ENCODE results near the gene RFTN1.
A peak's percentile ranks its signal among the peaks of the same experiment; 100 is the strongest.

The RFTN1 gene

GRCh38 chr3:16350597-16351318, 162.7 kb downstream of the RFTN1 start:
- DNase-seq (ENCODE audit: low spot score in 2 of 2): no peak
- Mint-ChIP-seq H3K27ac (ENCODE audit: low read depth) (no peak overlapping the region), H3K4me1 (peaks cover 36% of the 10 kb centered on the region), H3K9me3 (no peaks in the 10 kb centered on the region), H3K27me3 (no peaks in the 10 kb centered on the region), H3K4me3 (no peak overlapping the region), H3K36me3 (ENCODE audit: insufficient read depth) (peaks cover 29% of the 10 kb centered on the region)
- no peak for ATAC-seq (replicated peaks; ENCODE audit: extremely low read depth, poor library complexity, severe bottlenecking)

DNA sequence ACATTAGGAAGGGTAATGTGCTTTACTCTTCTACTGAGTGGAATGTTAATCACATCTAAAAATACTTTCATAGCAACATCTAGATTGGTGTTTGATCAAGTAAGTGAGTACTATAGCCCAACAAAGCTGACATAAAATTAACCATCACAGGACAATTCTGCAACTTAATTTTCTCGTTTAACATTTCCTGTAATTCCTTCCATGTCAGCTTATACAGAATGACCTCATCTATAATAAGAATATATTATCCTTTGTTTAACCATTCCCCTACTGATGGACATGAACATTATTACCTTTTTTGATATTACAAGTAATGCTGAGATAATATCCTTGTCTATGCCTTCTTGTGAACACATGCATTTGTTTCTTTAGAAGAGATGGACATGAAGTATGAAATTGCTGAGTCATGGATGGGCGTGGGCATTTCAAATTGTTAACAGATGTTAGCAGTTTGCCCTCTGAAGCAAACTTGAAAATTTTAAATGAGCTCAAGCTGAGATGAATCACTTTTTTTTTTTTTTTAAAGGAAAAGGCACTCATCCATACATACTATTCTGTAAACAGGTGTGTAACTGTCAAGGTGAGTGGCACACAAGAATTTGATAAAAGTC, 163.4 kb downstream of the RFTN1 start:
- Mint-ChIP-seq H3K4me3 (no peak overlapping the region), H3K27ac (ENCODE audit: low read depth) (no peak overlapping the region)

GRCh38 chr3:16347548-16347947, 166.0 kb downstream of the RFTN1 start:
- no peaks in the 10 kb centered on the region for H3K27me3 Mint-ChIP-seq
- DNase-seq (ENCODE audit: low spot score in 2 of 2): no peak
- peak overlapping the region; percentile 29 for H3K27ac Mint-ChIP-seq (ENCODE audit: low read depth)
- no peak for ATAC-seq (replicated peaks; ENCODE audit: extremely low read depth, poor library complexity, severe bottlenecking)
- peaks cover 39% of the 10 kb centered on the region for H3K4me1 Mint-ChIP-seq
- H3K36me3 Mint-ChIP-seq (ENCODE audit: insufficient read depth): peaks cover 26% of the 10 kb centered on the region
- no peaks in the 10 kb centered on the region for H3K9me3 Mint-ChIP-seq
- no peak overlapping the region for H3K4me3 Mint-ChIP-seq

More for the DNA sequence above, 163.4 kb downstream of the RFTN1 start:
- ATAC-seq (replicated peaks; ENCODE audit: extremely low read depth, poor library complexity, severe bottlenecking): no peak
- H3K4me1 Mint-ChIP-seq: peaks cover 34% of the 10 kb centered on the region
- DNase-seq (ENCODE audit: low spot score in 2 of 2): no peak
- H3K36me3 Mint-ChIP-seq (ENCODE audit: insufficient read depth): peaks cover 28% of the 10 kb centered on the region
- no peaks in the 10 kb centered on the region for H3K27me3 Mint-ChIP-seq
- no peaks in the 10 kb centered on the region for H3K9me3 Mint-ChIP-seq

- Mint-ChIP-seq H3K9me3 (no peaks in the 10 kb centered on the region), H3K4me1 (peaks cover 39% of the 10 kb centered on the region), H3K27me3 (no peaks in the 10 kb centered on the region), H3K36me3 (ENCODE audit: insufficient read depth) (peaks cover 26% of the 10 kb centered on the region), H3K4me3 (no peak overlapping the region), H3K27ac (ENCODE audit: low read depth) (peak overlapping the region; percentile 29)
- no peak for DNase-seq (ENCODE audit: low spot score in 2 of 2)
- no peak for ATAC-seq (replicated peaks; ENCODE audit: extremely low read depth, poor library complexity, severe bottlenecking)
Measured at GRCh38 chr3:16346413-16347081, 167.0 kb downstream of the RFTN1 start.

DNA sequence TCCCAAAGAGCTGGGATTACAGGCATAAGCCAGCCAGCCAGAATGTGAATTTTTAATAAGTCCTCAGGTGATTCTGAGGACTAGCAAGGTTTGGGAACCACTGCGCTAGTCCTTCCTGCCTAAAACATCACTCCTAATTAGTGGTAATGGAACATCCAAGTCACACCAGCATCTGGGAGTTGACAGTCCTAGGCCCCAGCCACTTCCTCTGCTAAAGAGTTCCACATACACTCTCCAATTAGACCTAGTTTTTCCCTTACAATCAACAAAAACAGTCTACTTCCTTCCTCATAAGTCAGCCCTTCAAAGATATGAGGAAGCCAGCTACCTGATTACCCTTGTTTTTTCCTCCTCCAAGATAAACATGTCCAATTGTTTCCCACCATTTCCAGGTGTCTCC, 170.4 kb downstream of the RFTN1 start:
- Mint-ChIP-seq H3K27ac (ENCODE audit: low read depth) (peak overlapping the region; percentile 70), H3K36me3 (ENCODE audit: insufficient read depth) (peaks cover 19% of the 10 kb centered on the region), H3K27me3 (no peaks in the 10 kb centered on the region), H3K4me1 (peaks cover 65% of the 10 kb centered on the region), H3K9me3 (no peaks in the 10 kb centered on the region), H3K4me3 (no peak overlapping the region)
- no peak for DNase-seq (ENCODE audit: low spot score in 2 of 2)
- no peak for ATAC-seq (replicated peaks; ENCODE audit: extremely low read depth, poor library complexity, severe bottlenecking)

- Mint-ChIP-seq H3K27ac (ENCODE audit: low read depth) (peak overlapping the region; percentile 66), H3K4me1 (peaks cover 59% of the 10 kb centered on the region), H3K9me3 (no peaks in the 10 kb centered on the region), H3K4me3 (peak overlapping the region; percentile 40), H3K36me3 (ENCODE audit: insufficient read depth) (peaks cover 19% of the 10 kb centered on the region), H3K27me3 (no peaks in the 10 kb centered on the region)
- DNase-seq (ENCODE audit: low spot score in 2 of 2) (no peak), ATAC-seq (replicated peaks; ENCODE audit: extremely low read depth, poor library complexity, severe bottlenecking) (peak; percentile 78)
Measured at GRCh38 chr3:16338999-16339398, 174.5 kb downstream of the RFTN1 start.

DNA sequence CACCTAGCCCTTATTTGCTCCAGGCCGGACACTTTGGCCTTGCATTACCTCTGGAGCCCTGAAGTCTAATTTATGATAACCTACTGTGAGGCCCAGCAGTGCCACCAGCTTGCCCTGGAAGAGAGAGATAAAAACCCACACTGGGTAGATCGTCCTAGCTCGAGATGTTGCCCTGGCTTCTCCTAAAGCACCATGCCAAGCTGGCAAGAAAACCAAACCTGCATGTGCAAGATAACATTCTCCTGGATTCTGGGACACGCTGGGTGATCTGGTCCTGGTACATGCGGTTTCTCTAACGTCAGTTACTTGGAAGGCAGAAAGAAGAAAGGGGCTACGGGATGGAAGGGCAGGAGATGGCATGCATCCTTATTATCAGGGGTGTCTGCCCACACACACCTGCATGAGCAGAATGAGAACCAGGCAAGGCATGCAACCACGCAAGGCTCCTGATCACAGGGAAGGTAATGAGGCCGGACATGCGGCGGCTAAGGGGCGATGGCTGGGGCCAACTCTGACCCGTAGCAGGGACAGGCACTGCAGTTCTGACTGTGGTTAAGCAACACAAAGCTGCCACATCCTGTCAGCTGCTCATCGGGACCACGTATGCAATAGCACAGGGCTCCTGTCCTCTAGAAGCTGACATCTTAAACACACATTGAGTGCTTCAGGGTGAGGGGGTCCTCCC, 175.5 kb downstream of the RFTN1 start:
- H3K27me3 Mint-ChIP-seq: no peaks in the 10 kb centered on the region
- DNase-seq (ENCODE audit: low spot score in 2 of 2) (peak; percentile 24 to 37), ATAC-seq (replicated peaks; ENCODE audit: extremely low read depth, poor library complexity, severe bottlenecking) (peak; percentile 91)
- H3K9me3 Mint-ChIP-seq: no peaks in the 10 kb centered on the region
- H3K4me3 Mint-ChIP-seq: peak overlapping the region; percentile 51
- peak overlapping the region; percentile 66 for H3K27ac Mint-ChIP-seq (ENCODE audit: low read depth)
- H3K36me3 Mint-ChIP-seq (ENCODE audit: insufficient read depth): peaks cover 17% of the 10 kb centered on the region
- H3K4me1 Mint-ChIP-seq: peaks cover 49% of the 10 kb centered on the region

GRCh38 chr3:16336825-16337224, 176.7 kb downstream of the RFTN1 start:
- Mint-ChIP-seq H3K9me3 (peaks cover 6% of the 10 kb centered on the region), H3K4me3 (no peak overlapping the region), H3K36me3 (ENCODE audit: insufficient read depth) (peaks cover 22% of the 10 kb centered on the region), H3K4me1 (peaks cover 53% of the 10 kb centered on the region), H3K27me3 (no peaks in the 10 kb centered on the region), H3K27ac (ENCODE audit: low read depth) (no peak overlapping the region)
- DNase-seq (ENCODE audit: low spot score in 2 of 2) (no peak), ATAC-seq (replicated peaks; ENCODE audit: extremely low read depth, poor library complexity, severe bottlenecking) (no peak)

DNA sequence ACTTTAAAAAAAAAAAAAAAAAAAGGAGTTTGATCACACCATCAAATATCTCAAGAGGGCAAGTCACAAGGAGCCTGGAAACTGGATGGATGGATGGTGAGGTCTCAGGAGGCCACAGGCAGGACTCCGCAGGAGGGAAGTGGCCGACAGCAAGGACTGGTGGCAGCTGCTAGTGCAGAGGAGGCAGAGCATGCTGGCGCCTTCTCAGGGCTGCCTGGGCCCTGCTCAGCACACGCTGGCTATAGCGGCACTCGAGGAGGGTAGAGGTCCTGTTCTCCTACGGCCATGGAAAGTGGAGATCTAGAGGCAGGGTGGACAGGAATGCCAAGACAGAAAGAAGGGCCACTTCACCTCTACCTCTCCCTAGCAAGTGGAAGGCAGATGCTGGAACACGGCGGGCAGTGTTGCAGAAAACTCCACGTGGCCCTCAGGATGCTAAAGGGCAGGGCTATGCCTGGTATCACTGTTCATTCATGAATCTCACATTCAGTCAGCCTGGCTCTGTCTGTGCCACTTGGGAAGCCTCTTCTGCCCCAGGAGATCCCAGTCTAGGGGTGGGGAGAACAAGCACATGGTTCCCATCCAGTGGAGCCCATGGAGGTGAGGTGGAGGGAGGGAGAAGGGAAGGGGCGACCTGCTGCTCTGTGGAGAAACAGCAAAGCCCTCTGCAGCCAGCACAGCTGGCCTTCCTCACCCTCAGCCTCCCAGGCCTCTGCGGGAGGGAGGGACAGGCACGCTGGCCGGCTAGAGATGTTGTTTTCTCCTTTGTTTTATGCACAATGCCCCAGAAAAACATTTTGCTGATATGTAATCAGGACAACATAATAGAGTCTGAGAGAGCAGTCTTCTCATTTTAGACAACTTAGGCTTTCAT, 177.5 kb downstream of the RFTN1 start:
- Mint-ChIP-seq H3K27me3 (no peaks in the 10 kb centered on the region), H3K4me3 (no peak overlapping the region), H3K36me3 (ENCODE audit: insufficient read depth) (peaks cover 27% of the 10 kb centered on the region), H3K4me1 (peaks cover 51% of the 10 kb centered on the region), H3K9me3 (peaks cover 10% of the 10 kb centered on the region), H3K27ac (ENCODE audit: low read depth) (peak overlapping the region; percentile 81)
- ATAC-seq (replicated peaks; ENCODE audit: extremely low read depth, poor library complexity, severe bottlenecking) (no peak), DNase-seq (ENCODE audit: low spot score in 2 of 2) (no peak)

DNA sequence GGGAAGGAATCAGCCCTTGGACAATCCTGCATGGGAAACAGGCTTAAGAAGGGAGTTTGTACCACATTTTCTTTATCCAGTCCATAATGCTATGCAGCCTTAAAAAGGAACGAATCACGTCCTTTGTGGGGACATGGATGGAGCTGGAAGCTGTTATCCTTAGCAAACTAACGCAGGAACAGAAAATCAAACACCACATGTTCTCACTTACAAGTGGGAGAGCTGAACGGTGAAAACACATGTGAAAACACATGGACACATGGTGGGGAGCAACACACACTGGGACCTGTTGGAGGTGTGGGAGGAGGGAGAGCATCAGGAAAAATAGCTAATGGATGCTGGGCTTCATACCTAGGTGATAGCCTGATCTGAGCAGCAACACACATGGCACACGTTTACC, 178.2 kb downstream of the RFTN1 start:
- peaks cover 44% of the 10 kb centered on the region for H3K4me1 Mint-ChIP-seq

DNA sequence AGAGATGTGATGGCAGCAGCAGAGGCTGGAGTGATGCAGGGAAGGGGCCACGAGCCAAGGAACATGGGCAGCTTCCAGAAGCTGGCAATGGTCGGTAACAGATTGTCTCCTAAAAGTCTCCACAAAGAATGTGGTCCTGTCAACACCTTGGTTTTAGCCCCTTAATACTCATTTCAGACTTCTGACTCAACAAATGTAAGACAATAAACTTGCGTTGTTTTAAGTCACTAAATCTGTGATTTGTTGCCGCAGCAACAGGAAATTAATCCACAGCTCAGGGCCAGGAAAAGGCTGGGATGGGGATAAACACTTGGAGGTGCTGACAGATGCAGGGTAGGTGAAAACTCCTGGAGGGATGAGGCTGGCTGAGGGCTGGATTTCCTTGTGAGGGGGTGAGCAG, 178.6 kb downstream of the RFTN1 start:
- H3K36me3 Mint-ChIP-seq (ENCODE audit: insufficient read depth): peaks cover 28% of the 10 kb centered on the region
- no peak for DNase-seq (ENCODE audit: low spot score in 2 of 2)

More for the DNA sequence above, 178.2 kb downstream of the RFTN1 start:
- Mint-ChIP-seq H3K27me3 (no peaks in the 10 kb centered on the region), H3K27ac (ENCODE audit: low read depth) (peak overlapping the region; percentile 81), H3K4me3 (no peak overlapping the region), H3K9me3 (peaks cover 10% of the 10 kb centered on the region), H3K36me3 (ENCODE audit: insufficient read depth) (peaks cover 27% of the 10 kb centered on the region)
- no peak for ATAC-seq (replicated peaks; ENCODE audit: extremely low read depth, poor library complexity, severe bottlenecking)
- DNase-seq (ENCODE audit: low spot score in 2 of 2): no peak

More for the DNA sequence above, 178.6 kb downstream of the RFTN1 start:
- no peak overlapping the region for H3K4me3 Mint-ChIP-seq
- H3K27ac Mint-ChIP-seq (ENCODE audit: low read depth): peak overlapping the region; percentile 81
- H3K9me3 Mint-ChIP-seq: peaks cover 10% of the 10 kb centered on the region
- H3K27me3 Mint-ChIP-seq: no peaks in the 10 kb centered on the region
- H3K4me1 Mint-ChIP-seq: peaks cover 40% of the 10 kb centered on the region
- ATAC-seq (replicated peaks; ENCODE audit: extremely low read depth, poor library complexity, severe bottlenecking): no peak
